HG02884 (cell line): ENCODE measurements around the gene LMX1A.

Source experiments
- ATAC-seq: cut with Tn5 transposase; IDR thresholded peaks from one replicate; pipeline ENCODE4 v1.9.1; 2021; ENCODE audit warnings: mild to moderate bottlenecking, moderate library complexity; ENCODE audit not compliant: unreplicated experiment

LMX1A gene

GRCh38 chr1:165325460-165326203, 30.9 kb downstream of the LMX1A start:
- no peak for ATAC-seq

- no peak for ATAC-seq
Measured at GRCh38 chr1:165324050-165324449, 32.5 kb downstream of the LMX1A start.

GRCh38 chr1:165317612-165318011, 38.9 kb downstream of the LMX1A start:
- no peak for ATAC-seq

- no peak for ATAC-seq
Measured at GRCh38 chr1:165316153-165316772, 40.3 kb downstream of the LMX1A start.

GRCh38 chr1:165315481-165315880, 41.0 kb downstream of the LMX1A start:
- ATAC-seq = no peak

GRCh38 chr1:165313903-165314302, 42.6 kb downstream of the LMX1A start:
- ATAC-seq = no peak

- no peak for ATAC-seq
Measured at GRCh38 chr1:165312591-165312990, 43.9 kb downstream of the LMX1A start.

GRCh38 chr1:165306543-165307434, 49.7 kb downstream of the LMX1A start:
- no peak for ATAC-seq

GRCh38 chr1:165303386-165303785, 53.1 kb downstream of the LMX1A start:
- no peak for ATAC-seq

- ATAC-seq = no peak
Measured at GRCh38 chr1:165300400-165300903, 56.1 kb downstream of the LMX1A start.

GRCh38 chr1:165298203-165298820, 58.2 kb downstream of the LMX1A start:
- ATAC-seq = no peak

- ATAC-seq = no peak
Measured at GRCh38 chr1:165296205-165296604, 60.3 kb downstream of the LMX1A start.

- ATAC-seq = no peak
Measured at GRCh38 chr1:165290148-165290547, 66.4 kb downstream of the LMX1A start.

- ATAC-seq = no peak
Measured at GRCh38 chr1:165289556-165289955, 67.0 kb downstream of the LMX1A start.

- ATAC-seq = no peak
Measured at GRCh38 chr1:165288350-165289120, 68.0 kb downstream of the LMX1A start.

- ATAC-seq = no peak
Measured at GRCh38 chr1:165287781-165288180, 68.7 kb downstream of the LMX1A start.

GRCh38 chr1:165287329-165287728, 69.2 kb downstream of the LMX1A start:
- ATAC-seq = no peak

GRCh38 chr1:165284454-165284853, 72.1 kb downstream of the LMX1A start:
- ATAC-seq = no peak

- no peak for ATAC-seq
Measured at GRCh38 chr1:165281207-165281901, 75.2 kb downstream of the LMX1A start.

- no peak for ATAC-seq
Measured at GRCh38 chr1:165279882-165280281, 76.6 kb downstream of the LMX1A start.
